ENCODE data around the gene FBXO30. TPM values are rescaled to one million over a fixed set of nuclear protein-coding genes. Genes with fewer than 3 reads are reported as not detected.

Gene FBXO30
- total and polyA plus RNA-seq, 12 donors = 3.6 to 18.4 (median 13.2) TPM

DNA sequence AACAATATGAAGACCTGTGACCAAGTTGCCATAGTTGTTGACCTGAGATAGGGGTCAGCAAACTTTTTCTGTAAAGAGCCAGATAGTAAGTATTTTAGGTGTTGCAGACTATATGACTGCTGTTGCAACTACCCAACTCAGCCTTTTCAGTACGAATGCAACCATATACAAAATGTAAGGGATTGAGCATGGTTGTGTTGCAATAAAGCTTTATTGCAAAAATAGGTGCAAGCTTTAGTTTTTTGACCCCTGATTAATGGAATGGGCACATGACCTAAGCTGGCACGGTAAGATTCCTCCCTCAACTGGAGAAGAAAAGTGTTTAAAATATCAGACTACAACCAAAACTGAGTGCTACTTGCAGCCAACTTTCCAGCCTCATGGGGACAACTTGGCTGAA lies 62.0 kb downstream of the FBXO30 start:
- no peak for DNase-seq
- Histone ChIP-seq H3K4me3 (no peak overlapping the region), H3K27me3 (no peaks in the 10 kb centered on the region), H3K9me3 (peaks cover 0 to 11% (median 0%) of the 10 kb centered on the region in 11 donors), H3K27ac (no peak overlapping the region), H3K4me1 (peaks cover 0 to 22% (median 0%) of the 10 kb centered on the region in 9 donors), H3K36me3 (no peaks in the 10 kb centered on the region)
- TF ChIP-seq, protein P1, sequence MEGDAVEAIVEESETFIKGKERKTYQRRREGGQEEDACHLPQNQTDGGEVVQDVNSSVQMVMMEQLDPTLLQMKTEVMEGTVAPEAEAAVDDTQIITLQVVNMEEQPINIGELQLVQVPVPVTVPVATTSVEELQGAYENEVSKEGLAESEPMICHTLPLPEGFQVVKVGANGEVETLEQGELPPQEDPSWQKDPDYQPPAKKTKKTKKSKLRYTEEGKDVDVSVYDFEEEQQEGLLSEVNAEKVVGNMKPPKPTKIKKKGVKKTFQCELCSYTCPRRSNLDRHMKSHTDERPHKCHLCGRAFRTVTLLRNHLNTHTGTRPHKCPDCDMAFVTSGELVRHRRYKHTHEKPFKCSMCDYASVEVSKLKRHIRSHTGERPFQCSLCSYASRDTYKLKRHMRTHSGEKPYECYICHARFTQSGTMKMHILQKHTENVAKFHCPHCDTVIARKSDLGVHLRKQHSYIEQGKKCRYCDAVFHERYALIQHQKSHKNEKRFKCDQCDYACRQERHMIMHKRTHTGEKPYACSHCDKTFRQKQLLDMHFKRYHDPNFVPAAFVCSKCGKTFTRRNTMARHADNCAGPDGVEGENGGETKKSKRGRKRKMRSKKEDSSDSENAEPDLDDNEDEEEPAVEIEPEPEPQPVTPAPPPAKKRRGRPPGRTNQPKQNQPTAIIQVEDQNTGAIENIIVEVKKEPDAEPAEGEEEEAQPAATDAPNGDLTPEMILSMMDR (IDR thresholded peaks at IDR 0.05) = no peak
- intact Hi-C loops (cut with DNase I) = no loop called here
- WGBS, 2 donors = 67 to 76% methylated on average over 2 of the region's 2 CpGs
- ATAC-seq = no peak

DNA sequence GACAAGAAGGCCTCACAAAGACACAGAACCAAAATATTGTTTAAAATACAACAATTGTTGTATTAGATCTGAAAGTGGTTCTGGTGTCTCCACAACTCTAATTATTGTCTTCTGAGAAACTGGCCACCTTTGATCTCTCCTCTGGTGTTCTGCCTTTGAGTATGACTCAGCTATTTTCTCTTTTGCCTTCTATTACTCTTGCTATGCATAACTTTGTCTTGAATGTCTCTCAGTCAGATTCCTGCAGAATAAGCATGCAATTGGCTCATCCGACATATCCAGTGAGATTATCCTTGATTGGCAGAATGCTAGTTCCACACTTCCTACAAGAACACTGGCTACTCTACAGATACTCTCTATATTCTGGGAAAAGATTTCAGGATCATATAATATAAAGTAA lies 65.0 kb downstream of the FBXO30 start:
- ATAC-seq (peak in 1 of 8 donors; percentile 50), DNase-seq (no peak)
- 55 to 94% methylated on average over 1 of the region's 1 CpG for WGBS, 2 donors
- Histone ChIP-seq H3K27ac (no peak overlapping the region), H3K4me1 (peaks cover 0 to 9% (median 0%) of the 10 kb centered on the region in 9 donors), H3K36me3 (no peaks in the 10 kb centered on the region), H3K4me3 (no peak overlapping the region), H3K27me3 (no peaks in the 10 kb centered on the region), H3K9me3 (peaks cover 0 to 12% (median 0%) of the 10 kb centered on the region in 11 donors)
- TF ChIP-seq, protein P1 (IDR thresholded peaks at IDR 0.05) = no peak
- intact Hi-C loops (cut with DNase I) = loop anchor here in 1 of 10 donors (10.0 kb wide), 1 partner anchor 45 kb away; no protein-coding TSS in a partner anchor

DNA sequence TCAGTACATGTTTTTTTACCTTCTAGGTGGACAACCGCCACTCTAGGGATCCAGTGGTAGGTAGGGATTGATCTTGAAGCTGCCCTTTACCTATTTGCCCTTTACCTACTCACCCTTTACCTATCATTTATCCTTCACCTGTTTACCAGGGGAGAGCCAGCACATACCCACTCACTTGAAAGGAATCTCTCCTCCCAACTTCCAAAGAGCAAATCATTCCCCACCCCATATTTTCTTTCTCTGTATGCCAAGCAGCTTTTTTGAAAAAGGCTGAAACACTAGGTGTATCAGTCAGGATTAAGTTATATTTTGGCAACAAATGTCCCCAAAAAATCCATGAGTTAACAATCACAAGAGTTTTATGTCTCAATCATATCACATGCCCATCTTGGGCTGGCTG lies 68.7 kb downstream of the FBXO30 start:
- no peak overlapping the region for H3K27ac ChIP-seq
- peaks cover 0 to 12% (median 0%) of the 10 kb centered on the region in 11 donors for H3K9me3 ChIP-seq
- TF ChIP-seq, protein P1 (IDR thresholded peaks at IDR 0.05) = no peak
- no peaks in the 10 kb centered on the region for H3K36me3 ChIP-seq
- H3K27me3 ChIP-seq = no peaks in the 10 kb centered on the region
- DNase-seq (no peak), ATAC-seq (no peak)
- no peak overlapping the region for H3K4me3 ChIP-seq
- intact Hi-C loops (cut with DNase I) = loop anchor here in 1 of 10 donors (10.0 kb wide), 1 partner anchor 49 kb away; no protein-coding TSS in a partner anchor
- peaks cover 0 to 9% (median 0%) of the 10 kb centered on the region in 9 donors for H3K4me1 ChIP-seq
- WGBS, 2 donors = 93 to 94% methylated on average over 1 of the region's 1 CpG

DNA sequence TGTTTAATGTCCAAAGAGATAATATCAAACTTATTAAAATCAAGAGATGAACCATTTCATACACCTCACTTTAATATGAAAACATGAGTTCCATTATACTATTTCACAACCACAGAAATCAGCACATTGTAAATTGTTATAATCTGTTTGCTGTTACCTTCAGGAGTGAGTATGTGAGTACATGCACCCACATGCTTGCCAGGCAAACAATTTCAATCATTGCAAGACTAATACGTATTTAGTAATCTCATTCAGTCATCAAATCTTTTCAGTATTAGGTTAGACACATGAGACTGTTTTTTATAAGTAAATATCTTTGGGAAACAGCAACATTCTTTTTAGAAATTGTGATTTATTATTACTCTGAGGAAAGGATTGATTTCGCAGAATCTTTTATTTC lies 70.0 kb downstream of the FBXO30 start:
- intact Hi-C loops (cut with DNase I) = loop anchor here in 1 of 10 donors (10.0 kb wide), 1 partner anchor 50 kb away; no protein-coding TSS in a partner anchor
- Histone ChIP-seq H3K27ac (no peak overlapping the region), H3K27me3 (no peaks in the 10 kb centered on the region), H3K36me3 (no peaks in the 10 kb centered on the region), H3K4me3 (no peak overlapping the region), H3K9me3 (peaks cover 0 to 12% (median 0%) of the 10 kb centered on the region in 11 donors), H3K4me1 (peaks cover 0 to 4% (median 0%) of the 10 kb centered on the region in 9 donors)
- ATAC-seq (no peak), DNase-seq (no peak)
- WGBS, 2 donors = 98% methylated on average over 2 of the region's 2 CpGs
- TF ChIP-seq, protein P1 (IDR thresholded peaks at IDR 0.05) = no peak

Other genes starting within 250 kb of the FBXO30 start
- 10 to 100 TPM; 26.2 to 60.9 (median 47.5) TPM for gene EPM2A, start 79.3 kb downstream of the FBXO30 start, total RNA-seq
- gene EPM2A, start 79.3 kb downstream of the FBXO30 start, polyA plus RNA-seq = 10 to 100 TPM; 11.0 TPM
- 10 to 100 TPM in 4 of 10 donors, 1 to 10 TPM in 6; 9.1 to 12.1 (median 9.5) TPM for gene SHPRH, start 149.6 kb upstream of the FBXO30 start, total RNA-seq
- 1 to 10 TPM; 1.9 to 8.8 TPM for gene SHPRH, start 149.6 kb upstream of the FBXO30 start, polyA plus RNA-seq
- gene GRM1, start 214.3 kb upstream of the FBXO30 start, total RNA-seq = 1 to 10 TPM; 1.1 to 8.3 (median 4.8) TPM
- gene GRM1, start 214.3 kb upstream of the FBXO30 start, polyA plus RNA-seq = under 1 TPM; 0.26 to 0.44 TPM

Data from heart right ventricle (tissue), 16 donors.